ENCODE measurements around the gene CHD3.

GRCh38 chr17:7841396-7841914 lies 47.1 kb upstream of the CHD3 start:
- no peak for TF ChIP-seq POLR2AphosphoS5 (IDR thresholded peaks at IDR 0.05; ENCODE audit: insufficient read depth in 1 of 2, low read depth in 1 of 2)
- no peak for TF ChIP-seq CTCF (IDR thresholded peaks at IDR 0.05)

Measured in vagina (tissue), 2 donors.